Parathyroid adenoma (tissue), 2 donors: Measurements from ENCODE around the gene CORO2A.

Experiments used
- H2AFZ ChIP-seq: fragments of 300-600 bp; sonication (generic); one replicate; pipeline ENCODE4 v1.7.0; 2017; ENCODE audit warnings: antibody characterized with exemption, mild to moderate bottlenecking
- H3K27ac ChIP-seq: fragments of 300-600 bp; sonication (generic); one replicate; pipeline ENCODE4 v1.7.0; 2017
- H3K27me3 ChIP-seq: fragments of 300-600 bp; sonication (generic); one replicate; pipeline ENCODE4 v1.7.0; 2017; ENCODE audit warnings: low read length; ENCODE audit not compliant: control insufficient read depth, insufficient read depth
- H3K36me3 ChIP-seq: fragments of 300-600 bp; sonication (generic); one replicate; pipeline ENCODE4 v1.7.0; 2017; ENCODE audit warnings: low read length; ENCODE audit not compliant: control insufficient read depth, insufficient read depth
- H3K4me1 ChIP-seq: fragments of 300-600 bp; sonication (generic); one replicate; pipeline ENCODE4 v1.7.0; 2017; ENCODE audit warnings: control low read depth
- H3K4me2 ChIP-seq: fragments of 300-600 bp; sonication (generic); one replicate; pipeline ENCODE4 v1.7.0; 2017; ENCODE audit warnings: low read length
- H3K4me3 ChIP-seq: fragments of 300-600 bp; sonication (generic); one replicate; pipeline ENCODE4 v1.7.0; 2017; ENCODE audit warnings: low read depth, low read length
- H3K79me2 ChIP-seq: fragments of 300-600 bp; sonication (generic); one replicate; pipeline ENCODE4 v1.7.0; 2017; ENCODE audit warnings: control low read depth
- H3K9ac ChIP-seq: fragments of 300-600 bp; sonication (generic); one replicate; pipeline ENCODE4 v1.7.0; 2017; ENCODE audit warnings: mild to moderate bottlenecking
- H3K9me3 ChIP-seq: fragments of 300-600 bp; sonication (generic); one replicate; pipeline ENCODE4 v1.7.0; 2017; ENCODE audit warnings: low read length; ENCODE audit not compliant: control insufficient read depth
- TF ChIP-seq, protein P1 (sequence below): fragments of 300-600 bp; sonication (generic); IDR thresholded peaks from one replicate; pipeline ENCODE4 v1.7.0; 2017; ENCODE audit warnings: antibody characterized with exemption, mild to moderate bottlenecking
- donor health status: primary hyperparathyroidism.

CORO2A gene

DNA sequence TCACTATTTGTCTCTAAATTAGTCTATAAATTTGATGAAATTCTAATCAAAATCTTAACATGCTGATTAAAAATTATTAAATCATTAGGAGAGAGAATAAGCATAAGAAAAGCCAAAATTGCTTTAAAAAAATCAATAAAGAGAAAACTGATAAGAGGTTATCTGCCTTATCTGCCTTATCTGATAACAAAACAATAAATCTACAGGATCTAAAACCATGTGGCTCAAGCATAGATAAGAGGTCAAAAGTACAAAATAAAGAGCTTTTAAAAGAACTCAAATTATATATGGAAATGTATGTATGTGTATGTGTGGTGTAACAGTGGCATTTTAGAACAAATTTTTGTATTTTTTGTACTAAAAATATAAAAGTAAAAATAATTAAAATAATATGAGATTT lies 92.0 kb downstream of the CORO2A start:
- Histone ChIP-seq H3K9me3 (no peaks in the 10 kb centered on the region), H2AFZ (no peak overlapping the region), H3K4me3 (no peak overlapping the region), H3K4me2 (no peak overlapping the region), H3K9ac (no peak overlapping the region), H3K4me1 (no peaks in the 10 kb centered on the region), H3K36me3 (no peaks in the 10 kb centered on the region), H3K79me2 (no peaks in the 10 kb centered on the region), H3K27ac (no peak overlapping the region), H3K27me3 (no peaks in the 10 kb centered on the region)
- TF ChIP-seq, protein P1, sequence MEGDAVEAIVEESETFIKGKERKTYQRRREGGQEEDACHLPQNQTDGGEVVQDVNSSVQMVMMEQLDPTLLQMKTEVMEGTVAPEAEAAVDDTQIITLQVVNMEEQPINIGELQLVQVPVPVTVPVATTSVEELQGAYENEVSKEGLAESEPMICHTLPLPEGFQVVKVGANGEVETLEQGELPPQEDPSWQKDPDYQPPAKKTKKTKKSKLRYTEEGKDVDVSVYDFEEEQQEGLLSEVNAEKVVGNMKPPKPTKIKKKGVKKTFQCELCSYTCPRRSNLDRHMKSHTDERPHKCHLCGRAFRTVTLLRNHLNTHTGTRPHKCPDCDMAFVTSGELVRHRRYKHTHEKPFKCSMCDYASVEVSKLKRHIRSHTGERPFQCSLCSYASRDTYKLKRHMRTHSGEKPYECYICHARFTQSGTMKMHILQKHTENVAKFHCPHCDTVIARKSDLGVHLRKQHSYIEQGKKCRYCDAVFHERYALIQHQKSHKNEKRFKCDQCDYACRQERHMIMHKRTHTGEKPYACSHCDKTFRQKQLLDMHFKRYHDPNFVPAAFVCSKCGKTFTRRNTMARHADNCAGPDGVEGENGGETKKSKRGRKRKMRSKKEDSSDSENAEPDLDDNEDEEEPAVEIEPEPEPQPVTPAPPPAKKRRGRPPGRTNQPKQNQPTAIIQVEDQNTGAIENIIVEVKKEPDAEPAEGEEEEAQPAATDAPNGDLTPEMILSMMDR, result no peak

DNA sequence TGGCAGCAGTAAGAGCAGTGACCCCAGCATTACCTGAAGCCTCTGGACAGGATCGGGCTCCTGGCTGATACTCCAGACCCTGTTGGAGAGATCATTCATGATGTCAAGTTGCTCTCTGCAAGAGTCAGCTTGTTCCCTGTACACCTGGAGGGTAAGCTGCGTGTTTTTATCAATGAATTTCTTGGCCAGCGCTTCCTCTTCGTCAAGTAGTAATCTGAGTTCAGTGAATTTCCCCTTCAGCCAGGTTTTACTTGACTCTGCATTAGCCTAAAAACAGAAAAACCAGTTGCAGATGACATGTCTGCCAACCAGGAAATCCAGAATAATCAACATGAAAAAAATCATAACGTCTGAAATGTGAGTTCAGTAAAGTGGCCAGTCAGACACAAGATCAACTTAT lies 92.5 kb downstream of the CORO2A start:
- H3K36me3 ChIP-seq, result no peaks in the 10 kb centered on the region
- no peaks in the 10 kb centered on the region for H3K27me3 ChIP-seq
- H3K4me3 ChIP-seq, result no peak overlapping the region
- no peaks in the 10 kb centered on the region for H3K79me2 ChIP-seq
- no peak overlapping the region for H3K4me2 ChIP-seq
- H2AFZ ChIP-seq, result no peak overlapping the region
- no peaks in the 10 kb centered on the region for H3K4me1 ChIP-seq
- H3K27ac ChIP-seq, result no peak overlapping the region
- H3K9ac ChIP-seq, result no peak overlapping the region
- no peaks in the 10 kb centered on the region for H3K9me3 ChIP-seq
- TF ChIP-seq, protein P1, result no peak

DNA sequence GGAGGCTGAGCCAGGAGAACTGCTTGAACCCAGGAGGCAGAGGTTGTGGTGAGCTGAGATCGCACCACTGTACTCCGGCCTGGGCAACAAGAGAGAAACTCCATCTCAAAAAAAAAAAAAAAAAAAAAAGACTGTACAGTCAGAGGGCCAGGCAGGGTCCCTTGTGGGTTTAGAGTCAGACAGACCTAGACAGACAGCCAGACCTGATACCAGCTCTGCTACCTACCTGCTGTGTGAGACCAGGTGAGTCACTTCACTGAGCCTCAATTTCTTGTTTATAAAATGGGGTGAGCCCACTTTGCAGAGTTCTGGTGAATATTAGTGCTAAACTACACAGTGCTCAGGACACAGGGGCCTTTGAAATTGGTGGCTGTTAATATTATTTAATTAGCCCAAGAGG lies 93.1 kb downstream of the CORO2A start:
- no peak overlapping the region for H3K27ac ChIP-seq
- TF ChIP-seq, protein P1, result no peak

DNA sequence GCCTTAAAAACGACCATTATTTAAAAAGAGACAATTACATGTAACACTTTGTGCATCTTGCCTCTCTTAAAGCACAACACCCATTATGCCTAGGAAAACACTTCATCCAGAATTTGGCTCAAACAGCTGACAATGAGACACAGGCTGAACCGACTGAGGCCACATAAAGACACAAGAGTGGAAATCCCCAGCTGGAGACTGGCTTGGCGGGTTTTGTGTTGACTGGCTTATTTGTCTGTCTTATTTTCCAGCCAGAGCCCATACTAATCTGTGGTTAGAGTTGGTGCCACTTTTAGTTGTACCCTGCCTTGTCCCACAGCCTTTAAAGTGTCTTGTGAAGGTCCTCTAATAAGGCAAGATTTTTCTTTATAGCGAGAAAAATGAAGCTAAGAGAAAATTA lies 94.6 kb downstream of the CORO2A start:
- H3K4me3 ChIP-seq, result no peak overlapping the region
- no peak overlapping the region for H3K9ac ChIP-seq
- H3K79me2 ChIP-seq, result no peaks in the 10 kb centered on the region
- H2AFZ ChIP-seq, result no peak overlapping the region
- no peaks in the 10 kb centered on the region for H3K27me3 ChIP-seq
- no peak overlapping the region for H3K4me2 ChIP-seq
- H3K9me3 ChIP-seq, result no peaks in the 10 kb centered on the region
- no peak overlapping the region for H3K27ac ChIP-seq
- H3K4me1 ChIP-seq, result no peaks in the 10 kb centered on the region
- H3K36me3 ChIP-seq, result no peaks in the 10 kb centered on the region
- TF ChIP-seq, protein P1, result no peak

More for the DNA sequence above, 93.1 kb downstream of the CORO2A start:
- H2AFZ ChIP-seq, result no peak overlapping the region
- no peaks in the 10 kb centered on the region for H3K79me2 ChIP-seq
- H3K27me3 ChIP-seq, result no peaks in the 10 kb centered on the region
- H3K4me3 ChIP-seq, result no peak overlapping the region
- H3K9ac ChIP-seq, result no peak overlapping the region
- no peaks in the 10 kb centered on the region for H3K4me1 ChIP-seq
- no peaks in the 10 kb centered on the region for H3K9me3 ChIP-seq
- H3K36me3 ChIP-seq, result no peaks in the 10 kb centered on the region
- no peak overlapping the region for H3K4me2 ChIP-seq

DNA sequence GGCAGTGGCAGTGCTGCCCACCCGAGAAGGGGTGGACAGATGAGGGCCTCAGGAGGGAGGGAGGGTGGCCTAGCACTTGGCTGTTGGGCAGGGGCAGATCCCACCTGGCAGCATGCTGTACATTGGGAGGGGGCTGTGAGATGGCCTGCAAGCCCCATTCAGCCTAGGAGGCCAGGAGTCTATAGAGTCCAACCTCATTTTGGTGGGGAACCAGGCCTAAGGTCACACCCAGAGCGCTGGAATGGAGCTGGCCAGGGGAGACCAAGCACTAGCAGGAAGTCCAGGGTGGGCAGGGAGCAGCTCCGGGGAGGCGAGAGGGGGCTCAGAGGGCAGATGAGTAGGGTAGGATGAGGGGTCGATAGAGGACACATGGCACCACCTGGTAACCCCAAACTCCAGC lies 96.3 kb downstream of the CORO2A start:
- TF ChIP-seq, protein P1, result no peak
- H2AFZ ChIP-seq, result no peak overlapping the region

More for the DNA sequence above, 96.3 kb downstream of the CORO2A start:
- no peaks in the 10 kb centered on the region for H3K27me3 ChIP-seq
- H3K9ac ChIP-seq, result no peak overlapping the region
- H3K36me3 ChIP-seq, result no peaks in the 10 kb centered on the region
- H3K4me1 ChIP-seq, result no peaks in the 10 kb centered on the region
- H3K27ac ChIP-seq, result no peak overlapping the region
- H3K4me2 ChIP-seq, result no peak overlapping the region
- no peak overlapping the region for H3K4me3 ChIP-seq
- no peaks in the 10 kb centered on the region for H3K79me2 ChIP-seq
- H3K9me3 ChIP-seq, result no peaks in the 10 kb centered on the region
